ENCODE data around the gene CHAF1A.

Gene CHAF1A

GRCh38 chr19:4405977-4406376 lies 3.5 kb downstream of the CHAF1A start:
- H3K23ac ChIP-seq (ENCODE audit: low read length in 2 of 2): no peak overlapping the region
- no peak overlapping the region for H3K27ac ChIP-seq (ENCODE audit: low read length, poor library complexity, severe bottlenecking)
- no peak overlapping the region for H4K8ac ChIP-seq (ENCODE audit: low read length)
- H3K9me3 ChIP-seq (ENCODE audit: control insufficient read depth, low read length): no peaks in the 10 kb centered on the region
- H2BK15ac ChIP-seq (ENCODE audit: low read depth, poor library complexity, severe bottlenecking): no peak overlapping the region
- no peak overlapping the region for H3K18ac ChIP-seq (ENCODE audit: low read depth in 1 of 2, low read length in 2 of 2)
- no peaks in the 10 kb centered on the region for H3K27me3 ChIP-seq (ENCODE audit: control insufficient read depth in 1 of 2, insufficient read depth in 1 of 2, low read length in 2 of 2)
- peaks cover 10 to 13% of the 10 kb centered on the region in 2 experiments for H3K36me3 ChIP-seq (ENCODE audit: control insufficient read depth in 1 of 2, insufficient read depth in 2 of 2, low read depth in 1 of 2, low read length in 2 of 2)
- no peak overlapping the region for H3K4ac ChIP-seq (ENCODE audit: low read depth in 1 of 2, low read length in 2 of 2)
- H3K4me2 ChIP-seq (ENCODE audit: low read length, poor library complexity, severe bottlenecking): no peak overlapping the region
- 91% methylated on average over 8 of the region's 8 CpGs for WGBS
- peaks cover 9% of the 10 kb centered on the region for H3K4me1 ChIP-seq (ENCODE audit: control insufficient read depth, insufficient read depth, low read depth, low read length)
- H2BK12ac ChIP-seq (ENCODE audit: low read length in 2 of 2): no peak overlapping the region
- H3K79me1 ChIP-seq (replicated peaks; ENCODE audit: low read length, poor library complexity, severe bottlenecking): peaks cover 24% of the 10 kb centered on the region
- no peak overlapping the region for H2BK5ac ChIP-seq (ENCODE audit: low read depth, low read length, poor library complexity, severe bottlenecking)
- no peak overlapping the region for H2BK120ac ChIP-seq (ENCODE audit: low read depth, low read length)
- H3K4me3 ChIP-seq (ENCODE audit: insufficient read depth in 1 of 2, low read depth in 1 of 2, low read length in 2 of 2): no peak overlapping the region
- H2AK5ac ChIP-seq (ENCODE audit: low read length, severe bottlenecking): no peak overlapping the region
- H3K14ac ChIP-seq (ENCODE audit: low read length in 2 of 2): no peak overlapping the region
- no peak for DNase-seq
- H3K9ac ChIP-seq (ENCODE audit: low read length): no peak overlapping the region
- H2AFZ ChIP-seq (ENCODE audit: low read depth, low read length): no peak overlapping the region
- no peak overlapping the region for H4K91ac ChIP-seq (ENCODE audit: low read length)

GRCh38 chr19:4406626-4407025 lies 4.2 kb downstream of the CHAF1A start:
- no peak overlapping the region for H3K9ac ChIP-seq (ENCODE audit: low read length)
- H2BK5ac ChIP-seq (ENCODE audit: low read depth, low read length, poor library complexity, severe bottlenecking): no peak overlapping the region
- H3K23ac ChIP-seq (ENCODE audit: low read length in 2 of 2): no peak overlapping the region
- no peak overlapping the region for H3K27ac ChIP-seq (ENCODE audit: low read length, poor library complexity, severe bottlenecking)
- peaks cover 24% of the 10 kb centered on the region for H3K79me1 ChIP-seq (replicated peaks; ENCODE audit: low read length, poor library complexity, severe bottlenecking)
- H3K4me1 ChIP-seq (ENCODE audit: control insufficient read depth, insufficient read depth, low read depth, low read length): peaks cover 9% of the 10 kb centered on the region
- H3K4ac ChIP-seq (ENCODE audit: low read depth in 1 of 2, low read length in 2 of 2): no peak overlapping the region
- H4K91ac ChIP-seq (ENCODE audit: low read length): no peak overlapping the region
- no peak for DNase-seq
- H3K36me3 ChIP-seq (ENCODE audit: control insufficient read depth in 1 of 2, insufficient read depth in 2 of 2, low read depth in 1 of 2, low read length in 2 of 2): peaks cover 10 to 13% of the 10 kb centered on the region in 2 experiments
- H2BK12ac ChIP-seq (ENCODE audit: low read length in 2 of 2): no peak overlapping the region
- no peaks in the 10 kb centered on the region for H3K27me3 ChIP-seq (ENCODE audit: control insufficient read depth in 1 of 2, insufficient read depth in 1 of 2, low read length in 2 of 2)
- H2AK5ac ChIP-seq (ENCODE audit: low read length, severe bottlenecking): no peak overlapping the region
- H3K4me2 ChIP-seq (ENCODE audit: low read length, poor library complexity, severe bottlenecking): no peak overlapping the region
- no peak overlapping the region for H4K8ac ChIP-seq (ENCODE audit: low read length)
- H3K18ac ChIP-seq (ENCODE audit: low read depth in 1 of 2, low read length in 2 of 2): no peak overlapping the region
- no peak overlapping the region for H2AFZ ChIP-seq (ENCODE audit: low read depth, low read length)
- no peak overlapping the region for H3K4me3 ChIP-seq (ENCODE audit: insufficient read depth in 1 of 2, low read depth in 1 of 2, low read length in 2 of 2)
- no peak overlapping the region for H2BK15ac ChIP-seq (ENCODE audit: low read depth, poor library complexity, severe bottlenecking)
- 96% methylated on average over 7 of the region's 7 CpGs for WGBS
- no peaks in the 10 kb centered on the region for H3K9me3 ChIP-seq (ENCODE audit: control insufficient read depth, low read length)
- H2BK120ac ChIP-seq (ENCODE audit: low read depth, low read length): no peak overlapping the region
- no peak overlapping the region for H3K14ac ChIP-seq (ENCODE audit: low read length in 2 of 2)

- Histone ChIP-seq H2AFZ (ENCODE audit: low read depth, low read length) (no peak overlapping the region), H3K4ac (ENCODE audit: low read depth in 1 of 2, low read length in 2 of 2) (no peak overlapping the region), H4K91ac (ENCODE audit: low read length) (no peak overlapping the region), H2BK5ac (ENCODE audit: low read depth, low read length, poor library complexity, severe bottlenecking) (no peak overlapping the region), H2AK5ac (ENCODE audit: low read length, severe bottlenecking) (no peak overlapping the region), H3K27me3 (ENCODE audit: control insufficient read depth in 1 of 2, insufficient read depth in 1 of 2, low read length in 2 of 2) (no peaks in the 10 kb centered on the region), H3K14ac (ENCODE audit: low read length in 2 of 2) (no peak overlapping the region), H3K79me1 (replicated peaks; ENCODE audit: low read length, poor library complexity, severe bottlenecking) (peaks cover 29% of the 10 kb centered on the region), H3K9ac (ENCODE audit: low read length) (no peak overlapping the region), H3K36me3 (ENCODE audit: control insufficient read depth in 1 of 2, insufficient read depth in 2 of 2, low read depth in 1 of 2, low read length in 2 of 2) (peaks cover 18 to 28% of the 10 kb centered on the region in 2 experiments), H3K27ac (ENCODE audit: low read length, poor library complexity, severe bottlenecking) (no peak overlapping the region), H3K9me3 (ENCODE audit: control insufficient read depth, low read length) (no peaks in the 10 kb centered on the region), H3K18ac (ENCODE audit: low read depth in 1 of 2, low read length in 2 of 2) (no peak overlapping the region), H3K4me3 (ENCODE audit: insufficient read depth in 1 of 2, low read depth in 1 of 2, low read length in 2 of 2) (no peak overlapping the region), H2BK15ac (ENCODE audit: low read depth, poor library complexity, severe bottlenecking) (no peak overlapping the region), H2BK12ac (ENCODE audit: low read length in 2 of 2) (no peak overlapping the region), H4K8ac (ENCODE audit: low read length) (no peak overlapping the region), H3K23ac (ENCODE audit: low read length in 2 of 2) (no peak overlapping the region), H3K4me1 (ENCODE audit: control insufficient read depth, insufficient read depth, low read depth, low read length) (no peaks in the 10 kb centered on the region), H2BK120ac (ENCODE audit: low read depth, low read length) (no peak overlapping the region), H3K4me2 (ENCODE audit: low read length, poor library complexity, severe bottlenecking) (no peak overlapping the region)
- no peak for DNase-seq
- WGBS: 89% methylated on average over 23 of the region's 23 CpGs
These were observed 6.9 kb downstream of the CHAF1A start for GRCh38 chr19:4409123-4409933.

GRCh38 chr19:4413588-4413987 lies 11.1 kb downstream of the CHAF1A start:
- no peak overlapping the region for H2AK5ac ChIP-seq (ENCODE audit: low read length, severe bottlenecking)
- H2BK15ac ChIP-seq (ENCODE audit: low read depth, poor library complexity, severe bottlenecking): no peak overlapping the region
- no peak overlapping the region for H4K91ac ChIP-seq (ENCODE audit: low read length)
- no peak overlapping the region for H2BK5ac ChIP-seq (ENCODE audit: low read depth, low read length, poor library complexity, severe bottlenecking)
- no peak overlapping the region for H3K23ac ChIP-seq (ENCODE audit: low read length in 2 of 2)
- no peak overlapping the region for H2BK12ac ChIP-seq (ENCODE audit: low read length in 2 of 2)
- H3K27me3 ChIP-seq (ENCODE audit: control insufficient read depth in 1 of 2, insufficient read depth in 1 of 2, low read length in 2 of 2): no peaks in the 10 kb centered on the region
- H3K79me1 ChIP-seq (replicated peaks; ENCODE audit: low read length, poor library complexity, severe bottlenecking): peaks cover 40% of the 10 kb centered on the region
- H3K18ac ChIP-seq (ENCODE audit: low read depth in 1 of 2, low read length in 2 of 2): peak overlapping the region in 1 of 2 experiments; percentile 8
- H4K8ac ChIP-seq (ENCODE audit: low read length): no peak overlapping the region
- H2AFZ ChIP-seq (ENCODE audit: low read depth, low read length): no peak overlapping the region
- H3K4me1 ChIP-seq (ENCODE audit: control insufficient read depth, insufficient read depth, low read depth, low read length): no peaks in the 10 kb centered on the region
- no peak overlapping the region for H3K14ac ChIP-seq (ENCODE audit: low read length in 2 of 2)
- H3K4ac ChIP-seq (ENCODE audit: low read depth in 1 of 2, low read length in 2 of 2): no peak overlapping the region
- no peak for DNase-seq
- H2BK120ac ChIP-seq (ENCODE audit: low read depth, low read length): no peak overlapping the region
- WGBS: 94% methylated on average over 2 of the region's 3 CpGs
- H3K9me3 ChIP-seq (ENCODE audit: control insufficient read depth, low read length): no peaks in the 10 kb centered on the region
- no peak overlapping the region for H3K4me2 ChIP-seq (ENCODE audit: low read length, poor library complexity, severe bottlenecking)
- H3K4me3 ChIP-seq (ENCODE audit: insufficient read depth in 1 of 2, low read depth in 1 of 2, low read length in 2 of 2): no peak overlapping the region
- no peak overlapping the region for H3K27ac ChIP-seq (ENCODE audit: low read length, poor library complexity, severe bottlenecking)
- peaks cover 21 to 28% of the 10 kb centered on the region in 2 experiments for H3K36me3 ChIP-seq (ENCODE audit: control insufficient read depth in 1 of 2, insufficient read depth in 2 of 2, low read depth in 1 of 2, low read length in 2 of 2)
- no peak overlapping the region for H3K9ac ChIP-seq (ENCODE audit: low read length)

Measured in mesenchymal stem cell (in vitro differentiated cells and primary cell).